Measurements from ENCODE around the gene PTGDR2. TPM values are rescaled to one million over a fixed set of nuclear protein-coding genes. Genes with fewer than 3 reads are reported as not detected.
A peak's percentile ranks its signal among the peaks of the same experiment; 100 is the strongest.

PTGDR2 gene
- under 1 TPM; 0.11 to 0.18 TPM for total RNA-seq

- Mint-ChIP-seq H3K9me3 (ENCODE audit: low read depth) (no peaks in the 10 kb centered on the region), H3K36me3 (ENCODE audit: low read depth) (peaks cover 16% of the 10 kb centered on the region), H3K27me3 (no peaks in the 10 kb centered on the region), H3K4me1 (peaks cover 17% of the 10 kb centered on the region), H3K4me3 (no peak within 1 kb of the TSS), H3K27ac (no peak within 1 kb of the TSS)
- DNase-seq (no peak), ATAC-seq (no peak)
- POLR2A ChIA-PET, result interaction anchor here (0.5 kb wide), 1 partner anchor 16 kb away, joined by 5 read pairs; no protein-coding TSS in a partner anchor
- CTCF ChIA-PET, result interaction anchor here (0.6 to 1.4 kb wide), 6 partner anchors 11 to 333 kb away, joined by 3 to 5 read pairs (median 4); no protein-coding TSS in a partner anchor
- intact Hi-C loops (cut with DNase I, micrococcal nuclease), result no loop called here
Measured at GRCh38 chr11:60855726-60856633, at the start of gene PTGDR2. Gene PTGDR2, minus strand, starts transcription at chr11:60855950. Its CDS starts 2,228 bp downstream, at chr11:60853722.

GRCh38 chr11:60905047-60905446 is 49.3 kb upstream of the PTGDR2 start:
- DNase-seq (no peak), ATAC-seq (no peak)
- Mint-ChIP-seq H3K4me3 (peak overlapping the region; percentile 86), H3K9me3 (ENCODE audit: low read depth) (no peaks in the 10 kb centered on the region), H3K27ac (peak overlapping the region; percentile 92), H3K36me3 (ENCODE audit: low read depth) (peaks cover 36% of the 10 kb centered on the region), H3K4me1 (peaks cover 30% of the 10 kb centered on the region), H3K27me3 (no peaks in the 10 kb centered on the region)
- ChIA-PET CTCF (interaction anchor here (0.6 to 4.4 kb wide), 8 partner anchors 8 to 235 kb away, joined by 3 to 16 read pairs (median 4); partner anchors contain the start of gene TMEM109), POLR2A (interaction anchor here (0.7 to 2.3 kb wide), 3 partner anchors 10 to 14 kb away, joined by 4 to 16 read pairs (median 5); partner anchors contain the start of gene TMEM109)
- intact Hi-C loops (cut with DNase I, micrococcal nuclease), result loop anchor here in 1 of 2 experiments (10.0 kb wide), 1 partner anchor 520 kb away; the partner anchor contains the start of gene CPSF7

- no peak for DNase-seq
- CTCF ChIA-PET, result interaction anchor here (1.1 to 4.4 kb wide), 5 partner anchors 10 to 284 kb away, joined by 3 to 16 read pairs (median 4); partner anchors contain the start of gene TMEM109
- Mint-ChIP-seq H3K27me3 (no peaks in the 10 kb centered on the region), H3K27ac (no peak overlapping the region), H3K9me3 (ENCODE audit: low read depth) (no peaks in the 10 kb centered on the region), H3K4me3 (no peak overlapping the region), H3K4me1 (peaks cover 30% of the 10 kb centered on the region), H3K36me3 (ENCODE audit: low read depth) (peaks cover 56% of the 10 kb centered on the region)
- intact Hi-C loops (cut with DNase I, micrococcal nuclease), result loop anchor here in 1 of 2 experiments (10.0 kb wide), 1 partner anchor 522 kb away; the partner anchor contains the start of gene CPSF7
- ATAC-seq, result no peak
- POLR2A ChIA-PET, result no interaction called here
Measured at GRCh38 chr11:60902625-60903024, 46.9 kb upstream of the PTGDR2 start.

DNA sequence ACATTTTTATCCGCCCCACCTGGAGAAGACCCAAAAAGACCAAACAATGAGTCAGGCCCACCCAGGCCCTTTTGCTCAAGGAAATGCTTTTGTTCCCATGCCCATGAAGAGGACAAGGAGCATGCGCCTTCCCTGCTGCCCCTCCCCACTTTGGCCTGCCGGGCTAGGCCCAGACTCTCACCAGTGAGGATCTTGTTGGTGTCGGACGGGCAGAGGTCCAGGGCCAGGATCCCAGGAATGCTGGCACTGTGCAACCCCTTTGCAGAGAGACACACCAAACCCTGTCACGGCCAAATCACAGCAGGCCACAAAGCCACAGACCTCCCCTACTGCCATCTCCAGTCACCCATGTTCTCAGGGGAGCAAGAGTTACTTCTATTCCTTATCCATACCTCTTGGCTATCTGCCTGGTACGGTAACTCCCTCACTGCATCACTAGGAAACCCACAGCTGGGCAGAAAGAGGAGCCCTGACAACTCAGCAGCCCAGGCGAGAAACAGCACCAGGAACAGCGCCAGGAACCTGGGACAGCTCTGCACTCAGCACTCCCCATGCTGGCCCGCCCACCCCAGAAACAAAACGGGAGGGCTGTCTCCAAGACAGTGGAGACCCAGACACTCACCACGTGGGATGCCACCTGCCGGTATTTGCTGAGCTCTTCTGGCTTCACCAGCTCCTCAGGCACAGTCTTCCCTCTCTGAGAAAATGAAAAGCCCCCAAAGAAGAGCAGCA is 45.1 kb upstream of the PTGDR2 start:
- H3K27me3 Mint-ChIP-seq, result no peaks in the 10 kb centered on the region
- H3K27ac Mint-ChIP-seq, result no peak overlapping the region
- H3K4me3 Mint-ChIP-seq, result no peak overlapping the region
- ChIA-PET CTCF (interaction anchor here (0.7 to 2.4 kb wide), 8 partner anchors 10 to 286 kb away, joined by 3 to 14 read pairs (median 4); partner anchors contain the start of gene TMEM109), POLR2A (interaction anchor here (0.7 kb wide), 1 partner anchor 10 kb away, joined by 3 read pairs; no protein-coding TSS in a partner anchor)
- intact Hi-C loops (cut with DNase I, micrococcal nuclease), result loop anchor here in 1 of 2 experiments (10.0 kb wide), 1 partner anchor 524 kb away; the partner anchor contains the start of gene CPSF7
- H3K9me3 Mint-ChIP-seq (ENCODE audit: low read depth), result no peaks in the 10 kb centered on the region
- peaks cover 66% of the 10 kb centered on the region for H3K36me3 Mint-ChIP-seq (ENCODE audit: low read depth)
- DNase-seq (no peak), ATAC-seq (no peak)
- peaks cover 24% of the 10 kb centered on the region for H3K4me1 Mint-ChIP-seq

DNA sequence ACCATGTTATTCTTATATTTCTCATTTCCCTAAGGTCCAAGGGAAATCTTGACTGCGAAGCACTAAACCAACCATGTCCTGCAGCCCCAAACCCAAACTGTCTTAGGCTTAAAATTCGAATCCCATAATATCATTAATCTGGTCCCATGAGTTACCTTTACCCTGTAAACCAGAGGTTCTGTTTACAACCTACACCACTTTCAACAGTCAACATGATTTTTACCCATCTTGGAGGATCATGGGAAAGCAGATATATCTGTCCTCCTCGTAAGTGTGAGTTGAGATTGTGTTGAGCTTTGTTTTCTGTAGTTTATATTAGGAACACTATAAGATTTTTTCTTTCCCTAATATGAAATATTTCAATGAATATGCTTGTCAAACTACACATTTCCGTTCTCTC is 44.2 kb upstream of the PTGDR2 start:
- Mint-ChIP-seq H3K27me3 (no peaks in the 10 kb centered on the region), H3K27ac (no peak overlapping the region), H3K9me3 (ENCODE audit: low read depth) (no peaks in the 10 kb centered on the region), H3K4me3 (no peak overlapping the region), H3K36me3 (ENCODE audit: low read depth) (peaks cover 69% of the 10 kb centered on the region), H3K4me1 (peaks cover 18% of the 10 kb centered on the region)
- ATAC-seq (no peak), DNase-seq (no peak)
- intact Hi-C loops (cut with DNase I, micrococcal nuclease), result loop anchor here (1.0 to 10.0 kb wide), 3 partner anchors 69 to 525 kb away; partner anchors contain the start of gene CPSF7 (in 1 of the 2)
- CTCF ChIA-PET, result interaction anchor here (0.6 to 2.4 kb wide), 12 partner anchors 13 to 1047 kb away, joined by 3 to 18 read pairs (median 4); partner anchors contain the start of gene TMEM109
- POLR2A ChIA-PET, result interaction anchor here (1.0 kb wide), 1 partner anchor 15 kb away, joined by 3 read pairs; no protein-coding TSS in a partner anchor

GRCh38 chr11:60899046-60899936 is 43.5 kb upstream of the PTGDR2 start:
- Mint-ChIP-seq H3K27ac (no peak overlapping the region), H3K9me3 (ENCODE audit: low read depth) (no peaks in the 10 kb centered on the region), H3K4me1 (peaks cover 12% of the 10 kb centered on the region), H3K36me3 (ENCODE audit: low read depth) (peaks cover 72% of the 10 kb centered on the region), H3K4me3 (no peak overlapping the region), H3K27me3 (no peaks in the 10 kb centered on the region)
- CTCF ChIA-PET, result interaction anchor here (0.6 to 2.4 kb wide), 12 partner anchors 8 to 1048 kb away, joined by 3 to 18 read pairs (median 4); partner anchors contain the start of gene TMEM109
- ATAC-seq, result peak; percentile 87
- DNase-seq, result peak; percentile 32
- intact Hi-C loops (cut with DNase I, micrococcal nuclease), result loop anchor here (1.0 to 2.0 kb wide), 2 partner anchors 68 kb away; no protein-coding TSS in a partner anchor
- POLR2A ChIA-PET, result interaction anchor here (1.0 kb wide), 1 partner anchor 15 kb away, joined by 3 read pairs; no protein-coding TSS in a partner anchor

GRCh38 chr11:60897496-60897895 is 41.7 kb upstream of the PTGDR2 start:
- Mint-ChIP-seq H3K27ac (no peak overlapping the region), H3K4me1 (no peaks in the 10 kb centered on the region), H3K9me3 (ENCODE audit: low read depth) (no peaks in the 10 kb centered on the region), H3K36me3 (ENCODE audit: low read depth) (peaks cover 68% of the 10 kb centered on the region), H3K4me3 (no peak overlapping the region), H3K27me3 (no peaks in the 10 kb centered on the region)
- intact Hi-C loops (cut with DNase I, micrococcal nuclease), result no loop called here
- no peak for DNase-seq
- POLR2A ChIA-PET, result no interaction called here
- CTCF ChIA-PET, result interaction anchor here (1.0 to 1.5 kb wide), 3 partner anchors 15 to 289 kb away, joined by 3 to 4 read pairs (median 4); no protein-coding TSS in a partner anchor
- no peak for ATAC-seq

DNA sequence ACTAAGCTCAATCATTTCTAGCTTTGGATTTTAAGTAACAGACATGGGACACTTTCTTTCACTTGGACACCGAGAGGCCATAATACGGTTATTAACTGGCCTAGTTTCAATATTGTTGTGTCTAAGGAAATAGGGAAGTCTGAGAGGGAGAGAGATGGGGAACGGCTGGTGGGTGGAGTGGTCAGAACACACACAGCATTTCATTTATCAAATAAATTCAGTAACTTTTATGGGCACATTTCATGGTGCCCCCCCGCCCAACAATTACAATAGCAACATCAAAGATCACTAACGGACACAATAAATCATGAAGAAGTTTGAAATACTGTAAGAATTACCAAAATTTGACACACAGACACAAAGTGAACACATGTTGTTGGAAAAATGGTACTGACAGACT is 39.9 kb upstream of the PTGDR2 start:
- Mint-ChIP-seq H3K27ac (no peak overlapping the region), H3K36me3 (ENCODE audit: low read depth) (peaks cover 58% of the 10 kb centered on the region), H3K9me3 (ENCODE audit: low read depth) (no peaks in the 10 kb centered on the region), H3K4me3 (no peak overlapping the region), H3K4me1 (no peaks in the 10 kb centered on the region), H3K27me3 (no peaks in the 10 kb centered on the region)
- ChIA-PET CTCF (interaction anchor here (1.2 to 2.9 kb wide), 3 partner anchors 8 to 65 kb away, joined by 3 to 10 read pairs (median 5); no protein-coding TSS in a partner anchor), POLR2A (no interaction called here)
- intact Hi-C loops (cut with DNase I, micrococcal nuclease), result no loop called here
- DNase-seq, result no peak
- no peak for ATAC-seq

DNA sequence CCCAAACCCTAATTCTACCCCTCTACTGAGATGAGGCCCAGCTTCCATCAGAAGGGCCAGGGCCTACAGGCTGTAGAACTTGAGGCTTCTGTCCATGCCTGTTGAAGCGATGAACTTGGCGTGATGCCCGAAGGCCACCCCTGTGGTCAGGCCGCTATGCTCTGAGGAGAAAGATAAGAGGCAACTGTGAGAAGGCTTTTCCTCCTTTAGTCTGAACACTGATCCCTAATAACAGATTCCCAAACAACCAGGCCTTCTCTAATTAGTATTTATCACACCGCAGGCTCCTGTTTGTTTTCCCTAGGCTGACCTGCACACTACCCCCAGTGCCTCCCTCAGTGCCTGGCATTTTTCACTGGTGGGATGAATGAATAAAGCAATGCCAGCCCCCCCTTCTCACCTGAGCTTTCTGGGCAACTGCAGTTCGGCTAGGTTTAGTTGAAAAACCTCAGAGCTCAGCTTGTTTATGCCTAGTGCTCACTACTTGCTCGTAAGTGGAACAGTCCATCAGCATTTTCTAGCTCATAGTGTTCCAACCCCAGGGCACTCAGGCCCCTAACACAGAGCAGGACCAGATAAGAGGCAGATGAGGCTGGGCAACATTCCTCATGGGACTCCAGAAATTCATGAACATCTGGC is 35.5 kb upstream of the PTGDR2 start:
- no peaks in the 10 kb centered on the region for H3K27me3 Mint-ChIP-seq
- DNase-seq, result no peak
- ATAC-seq, result no peak
- H3K27ac Mint-ChIP-seq, result no peak overlapping the region
- POLR2A ChIA-PET, result interaction anchor here (0.9 to 1.5 kb wide), 2 partner anchors 14 to 16 kb away, joined by 3 to 4 read pairs; no protein-coding TSS in a partner anchor
- CTCF ChIA-PET, result interaction anchor here (1.6 to 2.4 kb wide), 2 partner anchors 10 to 61 kb away, joined by 4 to 7 read pairs; no protein-coding TSS in a partner anchor
- H3K36me3 Mint-ChIP-seq (ENCODE audit: low read depth), result peaks cover 47% of the 10 kb centered on the region
- no peaks in the 10 kb centered on the region for H3K4me1 Mint-ChIP-seq
- H3K9me3 Mint-ChIP-seq (ENCODE audit: low read depth), result no peaks in the 10 kb centered on the region
- no peak overlapping the region for H3K4me3 Mint-ChIP-seq
- intact Hi-C loops (cut with DNase I, micrococcal nuclease), result no loop called here

Measured in activated CD4-positive, alpha-beta T cell treated with anti-CD3 and anti-CD28 coated beads for 36 hours (primary cell).